Endothelial cell of umbilical vein (primary cell): ENCODE measurements around the gene PRR16. TPM values are rescaled to one million over a fixed set of nuclear protein-coding genes. Genes with fewer than 3 reads are reported as not detected.

Source experiments
- BruUV-seq: library from RNA; stranded (reverse); fragments of 400-500 nt; replicated peaks from 2 replicates; lab custom pipeline; 2021; lab: Mats Ljungman, UMichigan
- CTCF ChIA-PET: fragments of 300-600, 350-600 bp; sonication (Branson Sonifier 250); formaldehyde crosslinking; loops from one replicate; lab custom pipeline; 2021; ENCODE audit warnings: antibody characterized with exemption, inconsistent platforms; lab: Charles Lee
- POLR2A ChIA-PET: fragments of 300-600, 350-600 bp; sonication (Branson Sonifier 250); formaldehyde crosslinking; loops from one replicate; lab custom pipeline; 2021; ENCODE audit warnings: antibody characterized with exemption, inconsistent platforms; lab: Charles Lee
- DNase-seq: peaks from one replicate; pipeline ENCODE4 v3.0.0-alpha.2; 2011; ENCODE audit warnings: low read depth, low spot score
- FAIRE-seq: peaks from 2 replicates; lab custom pipeline; 2011; peaks lifted over from hg19 to GRCh38; lab: Jason Lieb, UNC
- H2AFZ ChIP-seq: 2 replicates; pipeline ENCODE4 v1.6.0; 2012; ENCODE audit warnings: low read depth, low read length, control low read depth, inconsistent platforms
- H3K27ac ChIP-seq: 2 replicates; pipeline ENCODE4 v1.5.1; 2011; ENCODE audit warnings: low read depth, mild to moderate bottlenecking, control low read depth, low read length, moderate library complexity; ENCODE audit not compliant: insufficient read depth
- H3K27me3 ChIP-seq, 2 experiments: 2 replicates each; pipeline versions ENCODE4 v1.6.0 to v1.6.1; 2011; ENCODE audit warnings: low read length in 2 of 2, mixed read lengths in 1 of 2; ENCODE audit not compliant: control insufficient read depth in 2 of 2, insufficient read depth in 2 of 2
- H3K36me3 ChIP-seq, 2 experiments: 2 replicates in 1 of 2; 3 replicates in 1 of 2; pipeline ENCODE4 v1.5.1; 2011; ENCODE audit warnings: low read length in 2 of 2, mild to moderate bottlenecking in 1 of 2, moderate library complexity in 1 of 2; ENCODE audit not compliant: control insufficient read depth in 2 of 2, insufficient read depth in 2 of 2; ENCODE audit errors: extremely low read depth in 1 of 2
- H3K4me1 ChIP-seq: 3 replicates; pipeline ENCODE4 v1.5.1; 2011; ENCODE audit warnings: mild to moderate bottlenecking, low read length; ENCODE audit not compliant: control insufficient read depth, insufficient read depth; ENCODE audit errors: extremely low read depth
- H3K4me2 ChIP-seq: 2 replicates; pipeline ENCODE4 v1.6.1; 2011; ENCODE audit warnings: low read length, control low read depth, mixed read lengths; ENCODE audit not compliant: insufficient read depth
- H3K4me3 ChIP-seq, 3 experiments: fragments of 200-600 bp in 1 of 3; sonication (generic), shearing (Covaris generic) in 1 of 3; replicated peaks in 1 of 3; 2 replicates each; pipeline ENCODE4 v1.5.1; 2011 to 2016; ENCODE audit warnings: control low read depth in 3 of 3, low read length in 3 of 3, mild to moderate bottlenecking in 2 of 3, inconsistent platforms in 1 of 3, low read depth in 1 of 3, moderate library complexity in 1 of 3; ENCODE audit not compliant: insufficient read depth in 1 of 3
- H3K79me2 ChIP-seq: 2 replicates; pipeline ENCODE4 v1.6.0; 2012; ENCODE audit warnings: low read length, inconsistent platforms; ENCODE audit not compliant: control insufficient read depth, insufficient read depth
- H3K9ac ChIP-seq: replicated peaks from 2 replicates; pipeline ENCODE3; 2011; ENCODE audit warnings: low read length, control low read depth; ENCODE audit not compliant: insufficient read depth; ENCODE audit errors: extremely low read depth
- H3K9me1 ChIP-seq: replicated peaks from 3 replicates; pipeline ENCODE4 v1.6.0; 2011; ENCODE audit warnings: mild to moderate bottlenecking, low read length; ENCODE audit not compliant: control insufficient read depth, insufficient read depth; ENCODE audit errors: extremely low read depth
- H3K9me3 ChIP-seq: replicated peaks from 2 replicates; pipeline ENCODE4 v1.5.1; 2012; ENCODE audit warnings: low read length, inconsistent platforms; ENCODE audit not compliant: control insufficient read depth, insufficient read depth
- H4K20me1 ChIP-seq: replicated peaks from 2 replicates; pipeline ENCODE3; 2011; ENCODE audit warnings: mild to moderate bottlenecking, low read length; ENCODE audit not compliant: control insufficient read depth, insufficient read depth; ENCODE audit errors: extremely low read depth
- CTCF ChIP-seq, 2 donors: IDR thresholded peaks; 1 replicate in 1 of 2; 2 replicates in 1 of 2; pipeline ENCODE4 v1.5.1; 2011; ENCODE audit warnings: low read length in 2 of 2, mild to moderate bottlenecking in 2 of 2, moderate library complexity in 2 of 2, control low read depth in 1 of 2, inconsistent platforms in 1 of 2, low read depth in 1 of 2; ENCODE audit not compliant: insufficient read depth in 1 of 2; ENCODE audit errors: extremely low read depth in 1 of 2
- EZH2 ChIP-seq: IDR thresholded peaks from 2 replicates; pipeline ENCODE4 v1.6.1; 2012; ENCODE audit warnings: borderline replicate concordance, low read depth, mild to moderate bottlenecking, moderate library complexity, low read length, inconsistent platforms; ENCODE audit not compliant: severe bottlenecking
- FOS ChIP-seq: IDR thresholded peaks from 2 replicates; pipeline ENCODE4 v1.6.1; 2011; ENCODE audit warnings: mild to moderate bottlenecking, low read length, moderate library complexity, borderline replicate concordance; ENCODE audit not compliant: insufficient read depth
- GATA2 ChIP-seq: IDR thresholded peaks from 2 replicates; pipeline ENCODE4 v1.7.0; 2011; ENCODE audit warnings: low read depth, mild to moderate bottlenecking, moderate library complexity, mixed read lengths, low read length; ENCODE audit not compliant: insufficient read length, insufficient read depth
- MAX ChIP-seq: IDR thresholded peaks from 2 replicates; pipeline ENCODE4 v1.6.1; 2011; ENCODE audit not compliant: insufficient read depth, insufficient read length
- MYC ChIP-seq: IDR thresholded peaks from one replicate; pipeline ENCODE4 v1.6.1; 2011; ENCODE audit warnings: mild to moderate bottlenecking, low read depth, low read length
- POLR2A ChIP-seq: IDR thresholded peaks from 2 replicates; pipeline ENCODE4 v1.6.1; 2012; ENCODE audit warnings: low read depth, mild to moderate bottlenecking, control low read depth, low read length
- dilution Hi-C: fragments of 300-500 bp; cut with MboI; formaldehyde crosslinking; loops from one replicate; pipeline ENCODE4 v1.15.0; 2019; ENCODE audit warnings: low sequenced_read_pairs; ENCODE audit not compliant: extremely low pct_ligation_motif_present
- intact Hi-C: fragments of 100-400 bp; cut with micrococcal nuclease; formaldehyde crosslinking; loops from one replicate; pipeline ENCODE4 v1.10.0; 2022
- polyA plus RNA-seq, 4 experiments: library from polyadenylated mRNA; depleted of rRNA in 3 of 4; stranded (reverse) in 3 of 4; unstranded in 1 of 4; fragments of >200 nt; gene quantifications; 2 replicates each; pipeline versions ENCODE4 v1.2.1 to v1.2.3, GENCODE V29; 2011 to 2012; ENCODE audit warnings: missing spikeins in 1 of 4
- total RNA-seq: library from RNA; stranded (reverse); gene quantifications from 2 replicates; pipeline ENCODE4 v1.2.3, GENCODE V29; 2021

PRR16 gene
- total and polyA plus RNA-seq, 2 donors (not counting 3 experiments of a cell fraction or from before 2014, with no cell fraction given): 0.91 to 1.2 TPM

- DNase-seq: peak; percentile 19
- H3K4me2 ChIP-seq: no peak overlapping the region
- no peak overlapping the region for H3K9ac ChIP-seq
- no peaks in the 10 kb centered on the region for H3K9me1 ChIP-seq
- BruUV-seq: no TSS peak
- no peaks in the 10 kb centered on the region for H3K27me3 ChIP-seq
- H3K4me1 ChIP-seq: no peaks in the 10 kb centered on the region
- no peaks in the 10 kb centered on the region for H4K20me1 ChIP-seq
- no peak for TF ChIP-seq GATA2
- peak; percentile 36 to 57 for TF ChIP-seq CTCF (IDR thresholded peaks at IDR 0.05; ENCODE audit: extremely low read depth in 1 of 2, insufficient read depth in 1 of 2, low read depth in 1 of 2, low read length in 2 of 2)
- no peak overlapping the region for H3K27ac ChIP-seq
- H3K79me2 ChIP-seq: no peaks in the 10 kb centered on the region
- H3K4me3 ChIP-seq: no peak overlapping the region
- FAIRE-seq: peak; percentile 82
- ChIA-PET POLR2A (interaction anchor here (0.6 kb wide), 1 partner anchor 1292 kb away, joined by 3 read pairs; no protein-coding TSS in a partner anchor), CTCF (interaction anchor here (0.8 to 3.2 kb wide), 13 partner anchors 8 to 1446 kb away, joined by 3 to 94 read pairs (median 5); partner anchors contain the start of gene SRFBP1)
- H2AFZ ChIP-seq: no peak overlapping the region
- no peaks in the 10 kb centered on the region for H3K9me3 ChIP-seq
- H3K36me3 ChIP-seq: no peaks in the 10 kb centered on the region
- dilution Hi-C loops (no loop called here), intact Hi-C loops (loop anchor here (2.0 to 10.0 kb wide), 5 partner anchors 147 to 1445 kb away; partner anchors contain the start of gene LOX)
These were observed 191.8 kb downstream of the PRR16 start for GRCh38 chr5:120655828-120656435.

GRCh38 chr5:120657104-120657503 is 193.0 kb downstream of the PRR16 start:
- ChIA-PET CTCF (interaction anchor here (1.0 to 3.2 kb wide), 12 partner anchors 9 to 1445 kb away, joined by 3 to 94 read pairs (median 5); partner anchors contain the start of gene SRFBP1), POLR2A (no interaction called here)
- no TSS peak for BruUV-seq
- Histone ChIP-seq H3K9ac (no peak overlapping the region), H3K4me2 (no peak overlapping the region), H3K36me3 (no peaks in the 10 kb centered on the region), H3K9me3 (no peaks in the 10 kb centered on the region), H3K4me1 (no peaks in the 10 kb centered on the region), H4K20me1 (no peaks in the 10 kb centered on the region), H3K4me3 (no peak overlapping the region), H3K27me3 (no peaks in the 10 kb centered on the region), H3K27ac (no peak overlapping the region), H2AFZ (no peak overlapping the region), H3K79me2 (no peaks in the 10 kb centered on the region), H3K9me1 (no peaks in the 10 kb centered on the region)
- dilution Hi-C loops (no loop called here), intact Hi-C loops (loop anchor here (2.0 to 10.0 kb wide), 5 partner anchors 146 to 1444 kb away; partner anchors contain the start of gene LOX)
- no peak for DNase-seq
- TF ChIP-seq MYC: no peak
- TF ChIP-seq MAX: no peak
- TF ChIP-seq FOS: no peak
- no peak for TF ChIP-seq POLR2A
- peak; percentile 19 for TF ChIP-seq GATA2
- no peak for TF ChIP-seq EZH2
- no peak for FAIRE-seq
